CD14-positive monocyte (primary cell): ENCODE results near the gene MXRA8. TPM values are rescaled to one million over a fixed set of nuclear protein-coding genes. Genes with fewer than 3 reads are reported as not detected.

Source experiments
- DNase-seq, 3 donors: peaks; one replicate each; pipeline ENCODE4 v3.0.0-alpha.2; 2011 to 2022
- H2AFZ ChIP-seq: 2 replicates; pipeline ENCODE4 v1.6.0; 2012; ENCODE audit warnings: mild to moderate bottlenecking, low read depth, low read length, inconsistent platforms; ENCODE audit not compliant: insufficient read depth, poor library complexity, severe bottlenecking
- H3K27ac ChIP-seq, 2 donors: 1 replicate in 1 of 2; 2 replicates in 1 of 2; pipeline ENCODE4 v1.5.1; 2012 to 2013; ENCODE audit warnings: low read length in 2 of 2, control low read depth in 1 of 2, inconsistent platforms in 1 of 2, low read depth in 1 of 2, mild to moderate bottlenecking in 1 of 2
- H3K27me3 ChIP-seq, 2 donors: one replicate each; pipeline versions ENCODE4 v1.6.0 to v1.6.1; 2011 to 2013; ENCODE audit warnings: low read length in 2 of 2; ENCODE audit not compliant: control insufficient read depth in 2 of 2, insufficient read depth in 2 of 2
- H3K36me3 ChIP-seq, 2 donors: replicated peaks in 1 of 2; 1 replicate in 1 of 2; 2 replicates in 1 of 2; pipeline versions ENCODE4 v1.5.1 to v1.6.1; 2012 to 2013; ENCODE audit warnings: low read length in 2 of 2, control low read depth in 1 of 2, inconsistent platforms in 1 of 2, mild to moderate bottlenecking in 1 of 2; ENCODE audit not compliant: insufficient read depth in 2 of 2, control insufficient read depth in 1 of 2
- H3K4me1 ChIP-seq, 2 donors: 1 replicate in 1 of 2; 2 replicates in 1 of 2; pipeline versions ENCODE4 v1.5.1 to v1.6.1; 2012 to 2013; ENCODE audit warnings: low read length in 2 of 2, control low read depth in 1 of 2, inconsistent platforms in 1 of 2, mild to moderate bottlenecking in 1 of 2, moderate library complexity in 1 of 2; ENCODE audit not compliant: insufficient read depth in 2 of 2, control insufficient read depth in 1 of 2
- H3K4me2 ChIP-seq: replicated peaks from 2 replicates; pipeline ENCODE3; 2012; ENCODE audit warnings: low read length, moderate library complexity, mild to moderate bottlenecking; ENCODE audit not compliant: poor library complexity, severe bottlenecking; ENCODE audit errors: extremely low read depth
- H3K4me3 ChIP-seq, 3 experiments: fragments of 200-600 bp in 1 of 3; sonication (generic) in 1 of 3; replicated peaks in 1 of 3; 1 replicate in 2 of 3; 2 replicates in 1 of 3; pipeline ENCODE4 v1.5.1; 2011 to 2013; ENCODE audit warnings: low read length in 3 of 3, mild to moderate bottlenecking in 3 of 3, control low read depth in 2 of 3, low read depth in 2 of 3, inconsistent platforms in 1 of 3, moderate library complexity in 1 of 3
- H3K79me2 ChIP-seq: 2 replicates; pipeline ENCODE4 v1.6.0; 2012; ENCODE audit warnings: mild to moderate bottlenecking, control low read depth, inconsistent platforms, low read length, moderate library complexity; ENCODE audit not compliant: insufficient read depth
- H3K9ac ChIP-seq: 2 replicates; pipeline ENCODE4 v1.6.0; 2017; ENCODE audit warnings: low read length, mild to moderate bottlenecking; ENCODE audit not compliant: insufficient read depth, poor library complexity, severe bottlenecking
- H3K9me3 ChIP-seq, 2 donors: replicated peaks in 1 of 2; 1 replicate in 1 of 2; 2 replicates in 1 of 2; pipeline versions ENCODE4 v1.5.1 to v1.6.1; 2012 to 2013; ENCODE audit warnings: low read length in 2 of 2, control low read depth in 1 of 2; ENCODE audit not compliant: control insufficient read depth in 1 of 2, insufficient read depth in 1 of 2
- H4K20me1 ChIP-seq: 2 replicates; pipeline ENCODE4 v1.6.0; 2012; ENCODE audit warnings: mild to moderate bottlenecking, low read length, control low read depth, moderate library complexity; ENCODE audit not compliant: insufficient read depth
- H3K27ac Mint-ChIP-seq, 7 donors: one replicate each; pipeline ENCODE4 v1.8.0; 2020; ENCODE audit warnings: mild to moderate bottlenecking in 7 of 7, mixed read lengths in 7 of 7, moderate library complexity in 6 of 7, inconsistent platforms in 2 of 7
- H3K27me3 Mint-ChIP-seq, 3 donors: one replicate each; pipeline ENCODE4 v1.8.0; 2021 to 2022; ENCODE audit warnings: low read depth in 3 of 3, mild to moderate bottlenecking in 3 of 3, mixed read lengths in 3 of 3, moderate library complexity in 3 of 3, inconsistent platforms in 1 of 3
- H3K36me3 Mint-ChIP-seq, 2 donors: one replicate each; pipeline ENCODE4 v1.8.0; 2020; ENCODE audit warnings: mixed read lengths in 2 of 2, inconsistent platforms in 1 of 2, mild to moderate bottlenecking in 1 of 2
- H3K4me1 Mint-ChIP-seq: one replicate; pipeline ENCODE4 v1.8.0; 2020; ENCODE audit warnings: mild to moderate bottlenecking, mixed read lengths
- H3K4me3 Mint-ChIP-seq, 2 donors: one replicate each; pipeline ENCODE4 v1.8.0; 2020; ENCODE audit warnings: mild to moderate bottlenecking in 2 of 2, mixed read lengths in 2 of 2, moderate library complexity in 1 of 2
- H3K9me3 Mint-ChIP-seq, 7 donors: one replicate each; pipeline ENCODE4 v1.8.0; 2020 to 2022; ENCODE audit warnings: mixed read lengths in 7 of 7, mild to moderate bottlenecking in 6 of 7, moderate library complexity in 6 of 7, inconsistent platforms in 2 of 7
- CTCF ChIP-seq: fragments of 200-600 bp; IDR thresholded peaks from one replicate; pipeline ENCODE4 v1.8.0; 2022; ENCODE audit warnings: antibody characterized with exemption, mild to moderate bottlenecking
- WGBS: methylation state at CpG from one replicate; pipeline ENCODE4 v1.1.5; 2013; ENCODE audit warnings: missing lambda C conversion rate; ENCODE audit not compliant: insufficient coverage; 5-methylcytosine and 5-hydroxymethylcytosine counted together
- intact Hi-C, 2 donors: fragments of 100-400 bp; cut with micrococcal nuclease; formaldehyde crosslinking; loops; one replicate each; pipeline versions ENCODE4 v1.15.0 to v1.15.1; 2023
- polyA plus RNA-seq, 3 donors: library from polyadenylated mRNA; depleted of rRNA in 1 of 3; unstranded in 2 of 3; stranded (reverse) in 1 of 3; fragments of 300-500 nt in 2 of 3; fragments of >200 nt in 1 of 3; fragmentation: Illumina TruSeq in 2 of 3; gene quantifications; 1 replicate in 2 of 3; 2 replicates in 1 of 3; pipeline ENCODE4 v1.2.3, GENCODE V29; 2012 to 2021

The MXRA8 gene
- polyA plus RNA-seq, 3 donors: not detected

GRCh38 chr1:1400576-1401456 is 42.5 kb upstream of the MXRA8 start:
- intact Hi-C loops: no loop called here
- Mint-ChIP-seq H3K4me1 (peaks cover 32% of the 10 kb centered on the region), H3K36me3 (peaks cover 46 to 73% of the 10 kb centered on the region in 2 donors)

More at GRCh38 chr1:1400576-1401456, 42.5 kb upstream of the MXRA8 start:
- Histone ChIP-seq H3K27me3 (no peaks in the 10 kb centered on the region), H3K27ac (peak overlapping the region in 1 of 2 donors; percentile 82), H3K9ac (peak overlapping the region; percentile 97), H4K20me1 (peaks cover 34% of the 10 kb centered on the region), H3K4me3 (peak overlapping the region in 2 of 3 experiments; percentile 70 to 87), H3K79me2 (peaks cover 74% of the 10 kb centered on the region), H3K4me1 (peaks cover 24 to 32% of the 10 kb centered on the region in 2 donors), H3K4me2 (peak overlapping the region; percentile 88), H2AFZ (no peak overlapping the region), H3K9me3 (no peaks in the 10 kb centered on the region), H3K36me3 (peaks cover 53 to 66% of the 10 kb centered on the region in 2 donors)
- H3K4me3 Mint-ChIP-seq: peak overlapping the region; percentile 89 to 93
- TF ChIP-seq CTCF: no peak
- H3K9me3 Mint-ChIP-seq: no peaks in the 10 kb centered on the region
- DNase-seq: no peak
- no peaks in the 10 kb centered on the region for H3K27me3 Mint-ChIP-seq
- WGBS: 97% methylated on average over 19 of the region's 22 CpGs
- H3K27ac Mint-ChIP-seq: peak overlapping the region; percentile 87 to 95 (median 91)
